ENCODE results near the gene DYRK3.

Gene DYRK3

DNA sequence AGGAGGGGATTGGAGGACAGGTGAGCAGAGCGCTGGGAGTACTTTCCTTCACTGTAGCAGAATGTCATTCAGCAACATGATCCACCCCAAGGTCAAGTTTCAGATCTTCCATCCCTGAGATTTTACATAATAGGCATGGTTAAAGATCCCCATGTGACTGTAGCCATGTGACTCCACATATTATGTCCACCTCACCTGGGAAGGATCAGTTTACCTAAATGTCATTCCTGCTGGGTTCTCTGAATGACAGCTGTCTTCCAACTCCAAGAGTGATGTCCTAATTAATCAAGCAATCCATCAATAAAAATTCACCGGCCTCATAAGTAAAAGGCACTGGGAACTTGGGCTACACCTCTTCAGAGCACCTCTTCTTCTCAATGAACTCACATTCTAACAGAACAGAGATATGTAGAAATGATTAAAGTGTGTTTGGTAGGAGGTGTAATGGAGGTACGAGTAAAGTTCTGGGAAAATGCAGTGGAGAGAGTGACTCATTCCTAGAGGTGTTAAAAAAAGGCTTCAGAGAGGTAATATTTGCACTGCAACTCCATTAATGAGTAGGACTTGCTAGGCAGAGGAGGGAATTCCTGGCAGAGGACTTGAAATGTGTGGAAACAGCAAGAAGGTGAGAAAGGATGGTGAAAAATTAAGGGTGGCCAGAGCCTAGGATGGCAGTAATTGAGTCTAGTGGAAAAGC lies 27.2 kb downstream of the DYRK3 start:
- no peak for DNase-seq

DNA sequence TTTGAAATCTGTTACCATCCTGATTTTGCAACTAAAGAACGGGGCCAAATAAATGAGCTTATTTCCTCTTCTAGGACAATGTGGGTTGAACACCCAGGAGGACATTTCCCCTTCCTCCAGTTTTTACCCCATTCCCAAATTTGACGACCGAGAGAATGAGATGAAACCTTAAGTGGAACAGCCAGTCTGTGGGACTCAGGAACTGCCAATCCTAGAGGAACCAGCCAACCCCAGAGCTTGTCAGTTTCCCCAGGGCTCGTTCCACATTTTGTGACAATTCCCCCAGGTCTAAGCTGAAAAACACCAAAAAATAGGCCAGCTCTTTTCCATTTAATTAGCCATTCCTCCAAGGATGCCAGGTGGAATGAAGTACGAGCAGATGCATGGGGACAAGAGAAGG lies 28.0 kb downstream of the DYRK3 start:
- no peak for DNase-seq

DNA sequence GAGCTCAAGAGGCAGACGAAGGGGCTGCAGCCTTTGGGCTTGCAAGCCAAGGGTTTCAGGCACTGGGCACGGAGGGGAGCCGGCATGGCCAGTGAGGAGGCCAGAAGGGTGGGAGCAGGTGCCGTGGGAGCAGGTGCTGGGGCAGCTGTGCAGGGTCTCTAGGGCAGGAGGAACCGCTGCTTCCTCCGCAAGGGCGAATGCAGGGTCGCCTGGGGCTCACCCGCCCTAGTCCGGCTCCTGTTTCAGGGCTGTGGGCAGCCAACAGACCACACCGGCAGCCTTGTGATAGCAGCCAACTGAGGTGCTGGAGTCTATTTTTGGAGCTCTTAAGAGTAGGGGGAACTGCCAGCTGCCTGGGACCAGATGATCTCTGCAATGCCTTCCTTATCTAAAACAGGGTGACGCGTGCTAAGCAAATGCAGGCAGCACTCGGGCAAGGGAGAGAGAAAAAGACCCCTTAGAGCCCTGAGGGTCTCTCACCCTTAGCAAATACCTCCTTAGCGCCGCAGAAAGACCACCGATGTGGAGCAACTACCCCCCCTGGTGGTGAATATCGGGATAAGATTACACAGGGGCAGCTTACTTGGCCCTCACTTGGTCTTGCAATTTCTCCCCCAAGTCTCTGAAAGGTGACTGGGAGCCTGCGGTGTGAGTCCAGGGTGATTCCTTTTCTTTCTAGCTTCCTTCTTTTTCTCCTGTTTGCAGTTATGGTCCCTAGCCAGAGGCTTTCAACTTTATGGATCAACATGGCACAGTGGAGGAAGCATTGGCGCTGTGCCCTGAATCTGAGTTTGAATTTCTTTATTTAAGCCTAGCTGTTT lies 28.7 kb downstream of the DYRK3 start:
- peak; percentile 69 for DNase-seq

DNA sequence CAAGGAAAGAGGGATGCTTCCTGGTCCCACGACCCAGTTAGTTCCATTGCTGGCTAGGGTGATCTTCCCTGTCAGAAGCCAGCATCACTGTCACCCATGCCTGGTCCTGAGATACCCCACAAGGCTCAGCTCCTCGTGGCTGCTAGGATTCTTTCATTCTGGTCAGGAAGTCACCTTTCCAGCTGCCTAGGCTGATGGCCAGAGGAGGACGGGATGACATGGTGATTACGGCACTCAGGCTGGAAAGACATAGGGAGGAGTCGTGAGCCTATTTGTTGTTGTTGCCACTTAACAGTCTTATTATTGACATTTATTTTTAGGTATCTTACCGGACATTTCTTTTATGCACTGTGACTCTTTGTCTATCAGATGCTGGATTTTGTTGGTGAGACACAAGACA lies 29.4 kb downstream of the DYRK3 start:
- no peak for DNase-seq

DNA sequence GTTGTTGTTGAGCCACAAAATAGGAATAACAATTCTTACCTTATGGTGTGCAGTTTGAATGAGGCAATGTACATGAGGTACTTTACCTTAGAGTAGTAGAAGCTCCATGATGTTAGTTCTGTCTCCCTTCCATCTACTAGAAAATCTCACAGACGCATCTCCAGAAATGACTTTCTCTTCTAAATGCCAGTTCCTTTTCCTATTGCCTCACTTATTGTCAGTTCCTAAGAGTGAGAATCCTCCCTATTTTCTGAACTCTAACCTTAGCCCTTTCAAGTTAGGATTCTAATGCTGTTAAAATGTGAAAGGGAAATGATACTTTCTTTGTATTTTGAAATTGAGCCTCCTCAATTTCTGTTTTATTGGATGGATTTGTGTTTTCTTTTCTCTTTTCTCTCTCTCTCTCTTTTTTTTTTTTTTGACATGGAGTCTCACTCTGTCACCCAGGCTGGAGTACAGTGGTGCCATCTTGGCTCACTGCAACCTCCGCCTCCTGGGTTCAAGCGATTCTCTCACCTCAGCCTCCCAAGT lies 30.8 kb downstream of the DYRK3 start:
- DNase-seq: no peak

DNA sequence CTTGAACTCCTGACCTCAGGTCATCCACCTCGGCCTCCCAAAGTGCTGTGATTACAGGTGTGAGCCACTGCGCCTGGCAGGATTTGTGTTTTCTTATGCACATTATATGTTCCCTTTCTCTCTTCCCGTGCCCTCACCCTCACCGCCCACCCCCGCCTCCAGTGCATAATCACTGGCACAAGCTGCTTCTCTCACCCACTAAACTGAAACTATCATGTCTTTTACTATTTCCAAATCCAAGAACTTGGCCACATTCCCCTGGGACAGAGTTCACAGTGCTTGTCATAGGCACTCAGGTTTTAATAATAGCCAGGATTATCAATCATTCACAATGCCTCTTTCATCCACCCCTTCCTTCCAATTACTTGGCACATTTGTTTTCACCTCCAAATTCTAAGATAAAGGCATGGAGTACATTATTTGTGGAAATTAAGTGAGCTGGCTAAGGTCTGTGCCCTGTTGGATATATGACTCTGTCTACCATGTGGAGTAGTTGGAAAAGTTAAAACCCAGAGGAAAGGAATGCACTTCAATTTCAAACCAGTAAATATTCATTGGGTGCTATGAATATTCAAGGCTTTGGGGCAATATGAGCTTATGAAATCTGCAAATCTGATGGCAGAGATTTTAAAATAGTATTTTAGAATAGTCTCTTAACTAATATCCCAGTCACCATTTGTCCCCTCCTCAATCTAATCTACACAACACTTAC lies 31.8 kb downstream of the DYRK3 start:
- no peak for DNase-seq

DNA sequence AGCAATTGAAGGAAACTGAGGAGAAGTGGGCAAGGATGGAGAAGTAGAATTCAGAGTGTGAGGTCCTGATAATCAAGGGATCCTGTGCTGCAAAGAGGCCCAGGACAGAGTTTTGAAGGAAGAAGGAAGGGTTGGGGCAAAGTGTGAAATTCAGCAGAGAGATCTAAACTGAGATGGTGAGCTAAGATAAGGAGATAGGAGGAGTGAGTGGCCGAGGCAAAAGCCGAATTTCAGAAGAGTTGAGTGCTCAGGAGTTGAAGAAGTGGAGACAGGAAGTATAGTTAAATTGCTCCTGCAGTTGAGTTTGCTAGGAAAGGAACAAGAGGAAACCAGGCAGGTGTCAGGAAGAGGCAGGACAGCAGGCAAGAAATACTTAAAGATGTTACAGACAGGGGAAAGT lies 33.0 kb downstream of the DYRK3 start:
- DNase-seq: no peak

DNA sequence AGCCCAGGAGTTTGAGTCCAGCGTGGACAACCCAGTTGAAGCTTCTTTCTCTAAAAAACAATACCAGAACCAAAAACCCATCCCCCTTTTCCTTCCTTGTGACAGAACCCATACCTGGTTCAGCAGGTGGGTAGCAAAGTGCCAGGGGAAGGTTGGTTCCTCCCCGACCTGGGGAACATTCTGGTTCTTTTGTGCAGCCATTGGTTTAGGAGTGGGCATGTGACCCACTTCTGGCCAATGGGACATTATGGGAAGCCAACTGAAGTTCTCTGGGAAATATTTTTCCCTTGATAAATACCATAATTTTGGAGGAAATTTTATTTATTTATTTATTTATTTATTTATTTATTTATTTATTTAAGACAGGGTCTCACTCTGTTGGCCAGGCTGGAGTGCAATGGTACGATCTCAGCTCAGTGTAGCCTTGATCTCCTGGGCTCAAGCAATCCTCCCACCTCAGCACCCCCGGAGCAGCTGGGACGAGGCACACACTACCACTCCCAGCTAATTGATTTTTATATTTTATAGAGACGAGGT lies 33.6 kb downstream of the DYRK3 start:
- DNase-seq: no peak

DNA sequence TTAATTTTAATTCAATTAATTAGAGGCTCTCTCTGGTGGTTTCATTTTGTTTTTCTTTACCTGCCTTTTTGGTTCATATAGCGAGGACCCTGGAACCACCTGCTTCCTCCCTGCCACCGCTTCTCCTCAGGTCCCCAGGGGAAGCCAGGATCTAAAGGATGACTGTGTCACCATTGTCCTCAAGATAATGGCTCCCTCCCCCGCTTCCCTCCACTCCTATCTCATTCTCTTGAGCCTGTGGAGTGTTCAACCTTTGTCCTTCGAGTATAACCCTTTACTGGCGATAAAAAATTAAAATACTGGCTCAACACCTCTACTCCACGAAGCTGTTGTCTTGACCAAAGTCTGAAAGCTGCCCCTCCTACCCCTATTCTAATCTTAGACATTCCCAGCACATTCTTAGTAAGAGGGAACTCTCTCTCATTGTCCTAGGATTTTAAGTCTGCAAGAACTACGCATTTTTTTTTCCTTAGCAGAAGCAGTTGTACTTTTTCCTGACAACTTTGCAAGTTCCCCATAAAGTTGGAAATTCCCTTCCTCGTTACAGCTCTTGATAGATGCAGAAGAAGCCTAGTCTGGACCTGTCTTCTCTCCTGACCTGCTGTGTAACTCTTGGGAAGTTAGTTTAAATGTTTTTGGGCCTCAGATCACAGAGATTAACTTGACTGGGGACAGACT lies 36.8 kb downstream of the DYRK3 start:
- DNase-seq: no peak

DNA sequence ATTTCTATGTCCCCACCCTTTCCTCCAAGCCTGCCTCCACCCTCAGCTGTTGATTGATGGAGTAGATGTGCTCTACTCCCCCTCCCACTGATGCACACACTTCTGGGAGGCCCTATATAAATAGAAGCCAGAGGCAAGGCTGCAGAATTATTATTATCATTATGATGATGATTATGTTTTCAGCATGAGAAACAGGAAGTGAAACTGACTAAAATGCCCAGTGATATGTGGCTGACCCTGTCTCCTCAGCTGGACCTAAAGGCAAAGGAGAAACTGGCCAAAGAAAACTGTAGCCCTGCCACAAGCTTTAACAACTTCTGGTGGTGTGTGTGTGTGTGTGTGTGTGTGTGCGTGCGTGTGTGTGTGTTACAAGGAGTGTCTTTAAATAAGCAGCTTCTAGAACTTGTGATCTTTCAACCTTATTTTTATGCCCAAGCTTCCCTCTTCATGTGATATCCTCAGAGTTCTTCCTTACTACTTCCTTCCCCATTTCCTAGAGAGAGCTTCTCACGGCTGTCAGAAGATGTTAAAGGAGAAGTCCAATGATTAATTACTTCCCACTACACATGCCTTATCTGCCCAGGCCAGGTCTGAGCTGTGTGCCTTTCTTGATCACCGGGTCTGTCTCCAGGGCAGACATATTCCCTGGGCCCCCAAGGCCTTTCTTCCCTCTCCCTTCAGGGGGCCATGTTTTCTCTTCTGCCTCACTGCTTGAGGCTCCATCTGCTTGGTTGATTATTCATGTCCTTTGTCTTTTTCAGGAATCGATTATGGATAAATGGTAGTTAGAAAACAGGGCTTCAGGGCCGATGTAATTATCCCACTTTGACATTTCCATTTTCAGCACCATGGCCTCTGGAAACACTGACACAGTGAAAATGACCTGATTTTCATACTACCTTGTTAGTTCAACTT lies 37.8 kb downstream of the DYRK3 start:
- DNase-seq: no peak

DNA sequence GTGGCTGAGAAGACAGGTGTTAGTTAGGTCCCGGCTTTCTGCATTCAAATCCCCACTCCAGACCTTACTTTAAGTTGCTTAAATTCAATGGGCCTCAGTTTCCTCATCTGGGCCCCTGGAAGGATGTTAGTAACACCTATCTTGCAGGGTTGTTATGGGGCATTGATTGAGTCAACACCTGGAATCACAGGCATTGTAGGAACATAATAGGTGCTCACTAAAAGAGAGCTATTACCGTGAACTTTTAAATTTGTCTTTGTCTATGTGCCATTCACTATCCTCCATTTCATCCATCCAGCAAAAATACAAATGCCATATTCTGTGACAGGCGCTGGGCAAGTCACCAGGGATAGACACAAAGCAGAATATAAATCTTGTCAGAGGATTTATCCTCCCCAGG lies 38.9 kb downstream of the DYRK3 start:
- no peak for DNase-seq

DNA sequence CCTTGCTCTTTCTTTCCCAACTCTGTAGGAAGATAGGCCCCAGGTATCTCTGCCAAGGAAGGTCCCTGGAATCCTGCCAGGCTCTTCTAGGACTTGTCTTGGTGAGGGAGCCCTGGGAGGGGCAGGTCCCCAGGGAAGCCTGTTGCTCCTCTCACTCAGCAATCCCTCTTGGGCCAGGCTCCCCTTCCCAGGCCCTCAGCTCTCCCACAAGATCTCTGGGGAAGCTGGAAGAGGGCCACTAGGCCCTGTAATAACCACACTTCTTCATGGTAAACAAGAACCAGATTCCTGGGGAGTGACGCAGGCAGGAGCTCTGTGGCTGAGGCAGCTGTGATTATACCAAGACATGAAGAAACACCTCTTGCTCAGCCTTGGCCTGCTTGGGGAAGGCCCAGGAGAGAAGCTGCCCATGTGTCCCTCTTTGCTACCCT lies 39.4 kb downstream of the DYRK3 start:
- no peak for DNase-seq

DNA sequence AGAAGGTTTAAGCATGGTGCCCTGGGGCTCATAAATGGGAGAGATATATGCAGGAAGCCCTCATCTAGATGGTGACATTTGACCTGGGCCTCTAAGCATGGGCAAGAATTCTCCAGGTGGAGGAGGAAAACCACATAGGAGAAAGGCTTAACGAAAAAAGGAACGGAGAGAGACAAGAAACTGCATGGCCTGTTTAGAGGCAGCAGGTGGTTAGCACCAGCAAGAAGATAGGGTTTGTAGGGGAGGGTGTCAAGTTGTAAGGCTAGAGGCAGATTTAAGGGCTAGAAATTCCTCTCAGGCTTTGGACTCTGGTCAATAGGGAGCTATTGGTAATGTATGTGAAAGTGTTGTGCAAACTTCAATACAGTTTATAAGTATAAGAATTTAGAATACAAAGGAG lies 41.2 kb downstream of the DYRK3 start:
- no peak for DNase-seq

DNA sequence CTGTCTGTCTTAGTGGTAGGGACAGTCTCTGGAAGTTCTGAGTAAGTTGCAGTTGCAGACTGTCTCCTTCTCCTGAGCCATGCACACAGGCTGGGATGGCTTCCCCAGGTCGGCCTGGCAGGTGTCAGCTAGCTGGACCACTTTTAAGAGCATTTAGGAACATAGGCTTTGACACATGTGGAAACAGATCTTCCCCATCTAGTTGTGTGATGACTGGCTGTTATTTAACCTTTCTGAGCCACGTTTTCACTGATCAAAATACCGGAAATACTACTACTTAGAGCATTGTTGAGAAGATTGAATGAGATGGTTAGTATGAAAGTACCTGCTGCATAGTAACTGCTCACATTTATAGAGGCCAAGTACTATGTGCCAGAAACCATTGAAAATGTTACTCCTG lies 43.2 kb downstream of the DYRK3 start:
- DNase-seq: no peak

DNA sequence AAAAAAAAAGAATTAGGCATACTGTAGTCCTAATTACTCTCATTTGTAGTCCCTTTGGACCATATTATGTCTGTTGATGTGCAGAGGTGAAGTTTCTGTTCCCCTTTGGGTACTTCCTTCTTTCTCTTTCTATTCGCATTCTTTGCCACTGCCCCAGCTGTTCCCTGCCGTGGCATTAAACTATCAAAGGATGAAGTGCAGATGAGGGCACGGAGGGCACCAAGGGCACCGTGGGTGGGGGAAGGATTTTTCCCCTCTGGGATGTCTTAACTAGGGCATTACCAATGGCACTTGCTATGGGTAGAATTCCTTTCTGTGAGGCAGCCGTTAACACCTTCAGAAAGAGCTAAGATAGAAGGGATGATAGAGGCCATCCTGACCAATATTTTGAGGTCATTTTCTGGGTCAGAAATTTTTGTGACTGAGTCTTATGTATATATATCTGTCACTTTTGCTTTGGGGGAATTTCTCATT lies 44.4 kb downstream of the DYRK3 start:
- DNase-seq: no peak

DNA sequence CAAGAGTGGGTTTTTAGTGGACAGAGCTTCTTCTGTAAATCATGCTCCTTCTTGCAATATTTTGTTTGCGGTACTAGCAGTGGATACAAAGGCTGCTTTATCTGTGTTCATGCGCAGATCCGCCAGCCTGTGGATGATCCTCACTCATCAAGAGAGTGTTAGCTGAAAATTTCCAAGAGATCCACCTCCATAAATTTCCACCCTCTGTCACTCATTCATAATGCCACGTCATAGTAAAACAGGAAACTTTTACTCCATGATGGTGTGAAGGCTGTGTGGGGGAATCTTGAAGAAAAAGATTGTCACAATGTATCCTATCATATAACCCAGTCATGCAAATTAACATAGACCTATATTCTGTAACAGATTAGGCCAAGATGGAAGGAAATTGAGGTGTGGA lies 44.9 kb downstream of the DYRK3 start:
- DNase-seq: no peak

DNA sequence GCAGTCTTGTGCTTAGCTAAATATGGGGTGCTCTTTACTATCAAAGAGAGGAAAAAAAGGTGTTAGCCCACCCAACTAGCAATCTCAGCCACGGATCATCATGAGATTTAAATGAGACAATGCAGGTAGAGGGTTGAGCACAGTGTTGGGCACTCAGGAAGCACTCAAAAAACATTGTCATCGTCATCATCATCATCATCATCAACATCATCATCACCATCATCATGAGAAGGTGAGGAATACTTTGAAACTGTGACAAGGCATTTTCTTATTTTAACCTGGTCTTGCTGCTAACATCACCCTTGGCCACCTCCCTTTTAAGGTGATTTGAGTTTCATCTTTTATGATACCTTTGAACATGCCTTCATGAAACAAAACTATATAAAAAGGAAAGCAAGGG lies 46.0 kb downstream of the DYRK3 start:
- DNase-seq: no peak

DNA sequence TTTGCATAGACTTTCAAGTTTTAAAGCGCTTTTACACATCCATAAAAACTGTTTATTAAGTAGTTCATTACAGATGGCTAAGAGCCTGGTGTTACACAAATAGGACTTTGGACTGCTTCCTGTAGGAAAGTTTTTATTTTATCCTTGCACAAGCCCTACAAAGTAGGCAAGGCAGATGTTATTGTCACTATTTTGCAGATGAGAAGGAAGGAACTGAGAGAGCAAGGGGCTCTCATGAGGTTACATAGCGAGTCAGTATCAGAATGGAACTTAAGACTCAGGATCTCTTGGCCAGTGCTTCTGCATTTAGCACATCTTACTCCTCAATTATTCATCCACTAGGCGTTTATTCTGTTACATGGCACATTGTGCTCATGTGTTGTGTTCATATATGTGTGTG lies 46.8 kb downstream of the DYRK3 start:
- no peak for DNase-seq

DNA sequence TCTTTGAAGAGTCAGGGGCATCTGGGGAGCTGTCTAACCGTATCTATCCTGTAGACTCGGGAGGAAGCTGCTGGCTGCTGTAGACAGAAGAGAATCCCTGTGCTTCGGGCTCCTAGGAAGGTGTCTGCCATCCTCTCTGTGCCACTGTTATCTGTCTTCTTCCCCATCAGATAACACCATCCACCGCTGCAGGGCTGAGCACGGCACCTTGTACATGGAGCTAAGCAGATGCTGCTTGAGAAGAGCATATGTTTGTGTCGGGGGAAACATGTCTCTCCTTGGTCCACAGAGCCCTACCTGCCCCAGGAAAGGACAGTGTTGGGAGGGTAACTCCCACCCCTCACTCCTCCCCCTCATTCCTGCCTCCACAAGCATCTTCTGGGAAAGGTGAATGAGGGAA lies 48.0 kb downstream of the DYRK3 start:
- no peak for DNase-seq

DNA sequence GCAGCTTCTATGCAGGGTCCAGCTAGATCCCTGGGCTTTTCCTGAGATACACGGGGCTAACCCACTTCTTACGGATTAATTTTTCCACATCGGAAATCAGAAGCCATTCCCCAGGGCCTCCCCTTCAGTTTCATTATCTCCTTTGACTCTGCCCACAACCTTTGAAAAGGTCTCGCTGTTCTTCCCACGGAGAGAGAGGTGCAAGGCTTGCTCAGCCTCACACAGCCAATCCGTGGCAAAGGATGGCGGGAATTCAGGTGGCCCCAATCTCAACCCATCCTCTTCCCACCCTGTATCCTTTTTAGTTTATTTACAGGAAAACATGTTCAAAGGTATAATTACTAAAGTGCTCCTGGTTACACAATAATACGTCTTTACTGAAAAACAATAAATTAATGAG lies 48.7 kb downstream of the DYRK3 start:
- no peak for DNase-seq

Measured in stimulated activated CD4-positive, alpha-beta T cell treated with anti-CD3 and anti-CD28 coated beads, Interleukin-1b, Interleukin-23, amount 100 ng/mL, for 48 hours (primary cell).